AG04450 (cell line): Measurements from ENCODE around the gene KIF2A. TPM values are rescaled to one million over a fixed set of nuclear protein-coding genes. Genes with fewer than 3 reads are reported as not detected.

Experiments used
- CTCF ChIA-PET: fragments of 300-600, 350-600 bp; formaldehyde crosslinking; extraction: SDS; loops from one replicate; lab custom pipeline; 2022; ENCODE audit warnings: antibody characterized with exemption, inconsistent platforms; lab: Charles Lee
- POLR2A ChIA-PET: fragments of 350-600 bp; formaldehyde crosslinking; extraction: SDS; loops from one replicate; lab custom pipeline; 2021; ENCODE audit warnings: antibody characterized with exemption, inconsistent platforms; lab: Yijun Ruan, JAX
- DNase-seq: peaks from one replicate; pipeline ENCODE4 v3.0.0-alpha.2; 2011; ENCODE audit warnings: low read depth, low spot score
- H3K27ac ChIP-seq: one replicate; pipeline ENCODE4 v1.5.1; 2012; ENCODE audit warnings: low read depth, low read length, control low read depth
- H3K27me3 ChIP-seq: one replicate; pipeline ENCODE4 v1.6.0; 2012; ENCODE audit warnings: low read length; ENCODE audit not compliant: control insufficient read depth, insufficient read depth
- H3K4me3 ChIP-seq: 2 replicates; pipeline ENCODE4 v1.5.1; 2011; ENCODE audit warnings: mild to moderate bottlenecking, low read depth, low read length, control low read depth
- H3K9me3 ChIP-seq: 2 replicates; pipeline ENCODE4 v1.5.1; 2012; ENCODE audit warnings: low read length; ENCODE audit not compliant: control insufficient read depth, insufficient read depth
- CTCF ChIP-seq: IDR thresholded peaks from 2 replicates; pipeline ENCODE4 v1.5.1; 2011; ENCODE audit warnings: low read depth, low read length, control low read depth, inconsistent platforms
- polyA plus RNA-seq: library from polyadenylated mRNA; depleted of rRNA; stranded (reverse); fragments of >200 nt; gene quantifications from 2 replicates; pipeline ENCODE4 v1.2.3, GENCODE V29; 2011

Gene KIF2A
- polyA plus RNA-seq, 1 experiment = 50.8 TPM

- DNase-seq = no peak
- CTCF ChIA-PET = no interaction called here
- POLR2A ChIA-PET = no interaction called here
- H3K27me3 ChIP-seq = no peaks in the 10 kb centered on the region
- no peak overlapping the region for H3K4me3 ChIP-seq
- no peaks in the 10 kb centered on the region for H3K9me3 ChIP-seq
- H3K27ac ChIP-seq = no peak overlapping the region
- TF ChIP-seq CTCF = no peak
These were observed 8.3 kb downstream of the KIF2A start for GRCh38 chr5:62314213-62314830.

- no peaks in the 10 kb centered on the region for H3K27me3 ChIP-seq
- no peak for TF ChIP-seq CTCF
- ChIA-PET POLR2A (interaction anchor here (1.1 kb wide), 1 partner anchor 10 kb away, joined by 3 read pairs; the partner anchor contains the start of gene KIF2A), CTCF (interaction anchor here (0.6 to 1.2 kb wide), 2 partner anchors 10 to 69 kb away, joined by 3 read pairs; partner anchors contain the start of gene KIF2A)
- H3K9me3 ChIP-seq = no peaks in the 10 kb centered on the region
- no peak for DNase-seq
- H3K4me3 ChIP-seq = no peak overlapping the region
- no peak overlapping the region for H3K27ac ChIP-seq
These were observed 9.6 kb downstream of the KIF2A start for GRCh38 chr5:62315376-62316175.

GRCh38 chr5:62316176-62316502, 10.1 kb downstream of the KIF2A start:
- CTCF ChIA-PET = no interaction called here
- no peak overlapping the region for H3K4me3 ChIP-seq
- DNase-seq = no peak
- no peak for TF ChIP-seq CTCF
- H3K27me3 ChIP-seq = no peaks in the 10 kb centered on the region
- H3K9me3 ChIP-seq = no peaks in the 10 kb centered on the region
- POLR2A ChIA-PET = interaction anchor here (1.1 kb wide), 1 partner anchor 10 kb away, joined by 3 read pairs; the partner anchor contains the start of gene KIF2A
- H3K27ac ChIP-seq = no peak overlapping the region

- no peaks in the 10 kb centered on the region for H3K9me3 ChIP-seq
- H3K4me3 ChIP-seq = no peak overlapping the region
- TF ChIP-seq CTCF = no peak
- DNase-seq = no peak
- no peaks in the 10 kb centered on the region for H3K27me3 ChIP-seq
- no peak overlapping the region for H3K27ac ChIP-seq
- POLR2A ChIA-PET = no interaction called here
- CTCF ChIA-PET = interaction anchor here (1.4 kb wide), 1 partner anchor 36 kb away, joined by 6 read pairs; no protein-coding TSS in a partner anchor
These were observed 11.8 kb downstream of the KIF2A start for GRCh38 chr5:62317810-62318209.

GRCh38 chr5:62322484-62322883, 16.5 kb downstream of the KIF2A start:
- ChIA-PET POLR2A (no interaction called here), CTCF (no interaction called here)
- H3K4me3 ChIP-seq = no peak overlapping the region
- no peak for DNase-seq
- no peaks in the 10 kb centered on the region for H3K27me3 ChIP-seq
- H3K9me3 ChIP-seq = no peaks in the 10 kb centered on the region
- H3K27ac ChIP-seq = no peak overlapping the region
- no peak for TF ChIP-seq CTCF
